NCI-H1417 treated with DMSO at 0.1 percent for 48 hours (cell line): ENCODE results near the gene TLX1.

ENCODE experiments used
- DNase-seq: peaks from one replicate; lab custom pipeline; 2025; lab: John Stamatoyannopoulos, UW

The TLX1 gene

DNA sequence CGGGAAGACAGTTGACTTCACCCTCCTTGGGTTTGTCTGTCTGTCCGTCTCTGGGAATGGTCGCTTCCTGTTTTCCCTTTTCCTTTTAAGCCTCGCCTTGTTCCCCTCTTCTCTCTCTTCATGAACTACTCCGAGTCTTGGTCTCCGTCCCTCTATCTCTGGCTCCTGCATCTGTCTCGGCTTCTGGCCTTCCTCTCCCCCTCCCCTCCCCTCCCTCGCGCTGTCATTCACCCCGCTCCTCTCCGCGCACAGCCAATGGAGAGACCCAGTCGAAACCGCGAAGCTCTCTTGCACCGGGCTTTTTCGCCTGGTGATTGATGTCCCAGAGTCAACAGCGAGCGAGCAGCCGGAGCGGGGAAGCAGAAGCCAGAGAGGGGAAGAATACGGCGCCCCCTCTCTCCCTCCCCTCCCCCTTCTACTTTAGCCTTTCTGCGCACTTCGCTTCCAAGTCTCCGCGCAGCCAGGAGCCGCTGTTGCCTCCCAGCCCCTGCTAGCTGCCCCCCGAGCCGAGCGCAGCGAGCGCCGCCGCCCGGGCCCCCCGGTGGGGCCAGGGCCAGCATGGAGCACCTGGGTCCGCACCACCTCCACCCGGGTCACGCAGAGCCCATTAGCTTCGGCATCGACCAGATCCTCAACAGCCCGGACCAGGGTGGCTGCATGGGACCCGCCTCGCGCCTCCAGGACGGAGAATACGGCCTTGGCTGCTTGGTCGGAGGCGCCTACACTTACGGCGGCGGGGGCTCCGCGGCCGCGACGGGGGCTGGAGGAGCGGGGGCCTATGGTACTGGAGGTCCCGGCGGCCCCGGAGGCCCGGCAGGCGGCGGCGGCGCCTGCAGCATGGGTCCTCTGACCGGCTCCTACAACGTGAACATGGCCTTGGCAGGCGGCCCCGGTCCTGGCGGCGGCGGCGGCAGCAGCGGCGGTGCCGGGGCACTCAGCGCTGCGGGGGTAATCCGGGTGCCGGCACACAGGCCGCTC is at the start of gene TLX1:
Gene TLX1 (plus strand): TSS at position 317 of the 978 bp plus-strand sequence. CDS start 242 bp downstream, at position 559.
- no peak for DNase-seq

DNA sequence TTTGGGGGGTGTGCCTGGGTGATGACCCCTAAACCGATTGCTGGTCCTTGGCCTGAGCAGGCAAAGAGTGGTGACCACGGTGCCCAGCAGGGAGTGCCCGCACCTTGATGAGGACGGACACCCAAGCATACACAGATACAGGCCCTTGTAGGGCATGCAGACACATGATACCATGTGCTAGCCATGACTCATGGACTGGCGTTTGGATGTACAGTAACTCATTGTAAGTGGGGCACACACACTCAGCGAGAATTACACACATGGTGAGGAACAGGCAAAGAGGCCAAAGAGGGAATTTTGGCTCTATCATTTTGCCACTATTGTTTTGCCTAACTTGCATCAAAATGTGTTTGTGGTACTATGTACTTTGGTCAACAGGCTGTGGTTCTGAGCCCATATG is 45.3 kb upstream of the TLX1 start:
- DNase-seq: no peak

DNA sequence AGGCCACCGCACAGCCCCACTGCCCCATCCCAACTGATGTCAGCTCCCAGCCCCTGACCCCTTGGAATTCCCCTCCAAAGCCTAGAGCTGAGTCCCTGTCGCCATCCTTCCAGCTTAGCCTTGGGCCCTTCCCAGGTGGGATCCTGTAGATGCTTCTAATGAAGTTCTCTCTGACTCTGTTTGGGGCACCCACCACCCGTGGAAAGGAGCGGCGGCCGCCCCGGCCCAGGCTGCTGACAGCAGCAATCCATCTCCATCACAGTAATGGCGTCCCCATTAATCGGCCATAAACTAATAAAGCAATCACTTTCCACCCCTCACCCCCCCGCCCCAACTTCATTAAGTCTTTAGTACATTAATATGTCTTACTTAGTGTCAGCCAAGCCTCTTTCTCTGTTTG is 43.7 kb upstream of the TLX1 start:
- no peak for DNase-seq

DNA sequence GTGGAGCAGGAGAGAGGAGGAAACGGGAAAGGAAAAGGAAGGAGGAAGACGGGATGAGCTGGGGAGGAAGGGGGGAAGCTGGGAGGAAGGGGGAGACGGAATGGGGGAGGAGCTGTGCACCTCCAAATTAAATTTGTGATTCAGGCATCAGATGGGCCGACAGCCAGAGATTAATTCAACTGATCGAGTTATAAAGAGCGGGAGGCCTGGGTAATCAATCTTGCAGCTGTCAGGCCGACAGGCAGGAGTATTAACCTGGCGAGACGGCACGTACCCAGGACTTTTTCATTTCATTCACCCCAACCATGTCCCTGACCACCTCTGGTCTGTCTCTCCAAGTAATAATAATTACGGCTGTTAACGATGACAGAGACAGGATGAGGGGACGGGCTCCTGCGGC is 43.1 kb upstream of the TLX1 start:
- no peak for DNase-seq

DNA sequence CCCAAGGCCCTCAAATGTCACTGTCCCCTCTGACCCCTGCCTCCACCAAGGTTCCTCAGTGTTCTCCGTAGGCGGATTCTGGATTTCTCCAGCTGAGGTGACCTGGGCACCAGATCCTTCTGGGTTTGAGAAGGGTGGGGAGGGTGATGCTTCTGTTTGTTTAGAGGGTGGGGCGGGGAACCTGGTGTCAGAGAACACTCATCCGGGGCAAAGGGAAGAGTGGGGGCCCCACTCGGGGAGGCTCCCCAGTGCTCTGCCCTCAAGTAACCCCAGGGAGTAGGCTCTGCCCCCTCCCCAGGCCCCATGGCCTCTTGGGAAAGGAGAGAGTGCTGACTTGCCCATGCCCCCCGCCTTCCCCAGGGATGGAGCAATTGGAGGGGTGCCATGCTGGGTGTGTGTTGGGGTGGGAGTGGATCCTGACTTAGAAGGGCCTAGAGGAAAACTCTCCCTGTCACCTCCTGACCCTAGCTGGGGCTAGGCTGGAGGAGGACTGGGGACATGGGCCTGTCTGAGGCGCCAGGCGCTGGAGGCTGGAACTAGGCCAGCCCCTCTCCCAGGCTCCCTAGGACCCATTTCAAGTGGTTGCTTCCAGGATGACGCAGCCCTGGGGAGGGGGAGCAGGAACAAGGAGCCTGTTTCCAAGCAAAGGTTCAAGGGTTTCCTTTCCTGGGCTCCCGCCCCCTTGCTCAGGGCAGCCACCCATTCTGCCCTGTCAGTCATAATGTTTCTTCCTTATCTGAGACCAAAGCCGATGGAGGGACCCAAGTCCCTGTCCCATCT is 41.4 kb upstream of the TLX1 start:
- no peak for DNase-seq

DNA sequence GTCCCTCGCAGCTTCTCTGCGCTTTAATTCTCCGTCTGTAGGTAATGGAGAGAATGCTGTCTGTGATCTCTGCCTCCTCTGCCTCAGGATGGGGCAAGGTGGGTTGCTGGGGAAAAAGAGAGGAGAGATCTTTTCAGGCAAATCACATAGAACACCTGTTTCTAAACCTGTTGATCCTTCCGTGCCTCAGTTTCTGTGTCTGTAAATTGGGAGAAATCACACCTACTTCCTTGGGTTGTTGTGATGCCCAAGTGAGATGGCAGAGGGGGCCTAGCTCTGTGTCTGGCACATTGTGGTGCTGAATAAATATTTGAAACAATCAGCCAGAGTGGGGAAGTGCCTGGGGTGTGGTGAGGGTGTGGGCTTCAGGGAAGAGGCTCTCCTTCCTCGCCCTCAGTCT is 40.5 kb upstream of the TLX1 start:
- no peak for DNase-seq

DNA sequence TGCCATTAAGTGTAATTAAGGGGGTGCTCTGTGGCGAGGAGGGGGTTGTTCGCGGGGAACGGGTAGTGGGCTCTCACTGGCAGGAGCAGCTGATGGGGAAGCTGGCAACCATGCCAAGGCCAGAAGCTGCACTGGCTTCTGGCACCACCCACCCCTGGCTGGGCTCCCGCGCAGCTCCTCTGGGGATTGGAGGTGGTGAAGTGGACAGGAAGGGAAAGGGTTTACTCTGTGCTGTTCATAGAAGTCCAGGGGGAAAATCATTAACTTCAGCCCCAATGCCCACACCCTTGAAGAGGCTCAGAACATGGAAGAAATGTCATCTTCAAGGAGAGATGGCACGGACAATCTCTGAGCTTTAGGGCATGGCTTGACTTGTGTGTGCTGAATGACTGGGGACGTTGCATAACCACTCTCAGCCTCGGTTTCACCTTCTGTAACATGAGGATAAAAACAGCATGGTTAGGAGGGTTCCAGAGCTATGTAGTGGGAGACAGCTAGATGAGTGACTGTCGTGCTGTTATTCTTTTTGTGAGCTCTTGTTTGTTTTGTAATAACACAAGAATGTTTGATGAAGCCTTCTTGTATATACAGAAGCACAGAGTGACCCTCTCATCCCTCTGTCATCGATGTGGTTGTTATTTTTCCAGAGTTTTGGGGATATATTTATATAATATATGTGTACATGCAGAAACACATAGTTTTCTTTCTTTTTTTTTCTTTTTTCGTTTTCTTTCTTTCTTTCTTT is 39.4 kb upstream of the TLX1 start:
- DNase-seq: no peak

DNA sequence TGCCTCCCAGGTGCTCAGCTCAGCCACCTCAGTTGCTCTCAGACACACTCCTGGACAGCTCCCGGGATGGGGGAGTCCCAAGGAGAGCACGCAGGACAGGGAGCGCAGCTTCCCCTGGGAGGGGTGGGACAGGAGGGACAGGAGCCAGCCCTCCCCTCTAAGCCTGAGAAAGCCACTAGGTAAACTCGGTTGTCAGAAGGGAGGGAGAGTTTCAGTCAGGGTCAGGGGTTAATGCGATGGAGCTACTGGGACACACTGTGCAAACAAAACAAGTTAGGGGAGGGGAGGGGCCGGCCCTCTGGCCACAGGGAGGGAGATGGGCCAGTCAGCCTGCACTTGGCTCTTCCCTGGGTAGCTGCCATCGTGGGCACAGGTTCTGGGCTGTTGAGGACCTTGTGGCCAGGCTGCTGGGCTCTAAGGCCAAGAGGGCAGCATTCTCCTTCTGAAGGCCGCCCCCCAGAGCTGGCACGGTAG is 38.2 kb upstream of the TLX1 start:
- no peak for DNase-seq

DNA sequence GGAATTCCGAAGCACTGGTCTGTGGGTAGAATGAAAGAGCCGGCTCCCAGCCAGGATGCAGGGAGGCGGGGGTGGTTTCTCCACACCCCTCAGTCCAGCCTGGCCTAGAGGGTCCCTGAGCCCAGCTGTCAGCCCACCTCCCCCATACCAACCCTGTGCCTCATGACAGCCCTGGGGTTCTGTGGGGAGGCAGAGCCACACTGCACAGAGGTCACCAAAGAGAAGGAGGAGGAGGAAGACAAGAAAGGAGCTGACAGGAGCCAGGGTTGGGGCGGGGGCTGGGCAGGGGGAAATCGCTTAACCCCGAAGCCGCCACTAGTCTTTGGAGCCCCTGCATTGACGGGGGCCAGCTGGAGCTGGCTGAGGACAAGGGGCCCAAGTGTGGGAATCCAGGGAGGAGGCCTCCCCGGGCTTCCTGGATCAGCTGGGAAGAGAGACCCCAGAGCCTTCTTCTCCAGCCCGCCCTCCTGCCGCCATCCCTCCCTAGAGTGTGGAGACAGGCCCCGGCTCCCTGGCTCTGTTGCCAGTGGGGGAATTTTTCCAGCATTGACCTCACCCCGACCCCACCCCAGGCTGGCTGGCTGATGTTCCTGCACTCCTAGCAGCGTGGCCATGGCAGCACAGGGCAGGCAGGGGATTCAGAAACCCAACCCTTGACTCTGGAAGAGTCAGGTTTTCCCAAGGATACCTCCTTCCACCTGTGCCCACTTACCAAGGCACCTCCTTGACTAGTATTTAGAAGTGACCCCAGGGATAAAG is 36.8 kb upstream of the TLX1 start:
- no peak for DNase-seq

DNA sequence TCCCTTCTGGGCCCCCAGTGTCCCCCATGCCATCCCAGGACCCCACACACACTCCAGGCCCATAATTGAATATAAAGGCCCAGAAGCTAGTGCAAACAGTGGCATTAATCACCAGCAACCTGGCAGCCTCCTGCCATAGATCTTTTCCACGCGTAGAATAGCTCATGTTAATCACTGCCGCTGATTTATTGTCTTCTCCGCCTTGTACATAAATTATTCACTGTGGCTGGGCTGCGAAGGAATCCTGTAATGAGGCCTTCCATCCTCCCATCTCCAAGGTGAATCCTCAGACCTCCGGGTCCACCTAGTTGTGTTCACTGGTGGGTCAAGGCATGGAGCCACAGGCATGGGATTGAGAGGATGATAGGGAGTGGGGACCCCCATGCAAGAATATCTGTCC is 36.1 kb upstream of the TLX1 start:
- no peak for DNase-seq

DNA sequence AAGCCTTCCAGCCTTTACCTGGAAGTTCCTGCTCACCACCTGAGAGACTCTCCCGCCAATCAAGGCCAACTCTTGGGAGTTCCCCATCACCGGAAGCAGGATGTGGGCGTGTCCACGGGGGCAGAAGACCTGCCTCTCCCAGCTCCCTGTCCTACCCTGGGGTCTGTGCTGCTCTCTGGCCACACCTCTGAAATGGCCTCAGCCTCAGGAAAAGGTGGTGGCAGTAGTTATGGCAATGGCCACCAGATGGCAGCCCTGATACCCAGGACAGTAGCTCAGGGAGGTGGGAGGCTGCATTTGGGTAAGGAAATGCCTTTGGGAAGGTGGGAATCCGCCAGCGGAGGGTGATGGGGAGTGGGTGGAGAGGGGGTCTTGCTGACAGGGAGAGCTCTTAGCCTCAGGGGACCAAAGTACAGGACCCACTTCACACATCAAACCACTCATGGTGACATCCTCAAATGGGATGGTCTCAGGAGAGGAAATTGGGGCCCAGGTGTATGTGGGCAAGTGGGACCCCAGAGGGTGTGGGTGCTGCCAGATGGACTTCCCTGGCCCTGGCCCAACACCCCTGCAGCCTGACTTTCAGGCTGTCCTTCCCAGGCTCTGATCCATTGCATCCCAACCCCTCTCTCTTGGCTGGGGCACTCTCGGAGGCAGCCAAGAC is 35.4 kb upstream of the TLX1 start:
- no peak for DNase-seq

DNA sequence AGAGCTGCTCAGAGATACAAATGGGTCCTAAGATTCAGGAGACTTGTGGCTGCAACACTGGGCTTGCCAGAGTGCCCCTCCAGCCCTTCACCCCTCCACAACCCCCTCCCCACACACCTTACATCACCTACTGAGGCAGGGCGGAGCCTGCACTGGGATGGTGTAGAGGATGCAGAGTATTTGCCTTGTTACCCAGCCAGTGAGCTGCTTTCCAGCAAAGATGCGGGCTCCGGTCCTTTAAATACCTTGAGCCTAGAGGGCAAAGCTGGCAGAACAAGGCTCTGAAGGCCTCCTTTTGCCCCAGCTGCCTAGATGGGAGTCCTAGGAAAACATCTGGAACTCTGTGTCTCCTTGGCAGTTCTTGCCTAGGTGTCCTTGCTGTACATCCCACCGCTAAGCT is 34.7 kb upstream of the TLX1 start:
- no peak for DNase-seq

DNA sequence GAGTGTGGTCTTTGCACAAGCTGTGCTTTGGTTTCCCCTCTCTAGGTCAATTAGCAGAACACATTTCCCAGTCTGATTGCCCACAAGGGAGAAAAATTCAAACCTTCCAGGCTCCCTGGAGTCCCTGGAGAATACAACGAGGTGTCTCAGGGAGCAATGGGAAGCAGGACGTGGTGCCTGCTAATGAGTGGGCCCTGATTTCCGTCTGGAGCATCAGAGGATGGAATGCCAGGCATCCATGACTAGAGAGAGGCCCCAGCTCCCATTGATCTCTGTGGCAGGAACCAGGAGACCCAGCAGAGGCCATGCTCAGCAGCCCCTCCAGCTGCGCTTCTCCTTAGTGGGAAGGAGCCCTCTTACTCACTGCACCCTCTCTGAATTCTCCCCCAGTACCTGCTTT is 33.2 kb upstream of the TLX1 start:
- no peak for DNase-seq

DNA sequence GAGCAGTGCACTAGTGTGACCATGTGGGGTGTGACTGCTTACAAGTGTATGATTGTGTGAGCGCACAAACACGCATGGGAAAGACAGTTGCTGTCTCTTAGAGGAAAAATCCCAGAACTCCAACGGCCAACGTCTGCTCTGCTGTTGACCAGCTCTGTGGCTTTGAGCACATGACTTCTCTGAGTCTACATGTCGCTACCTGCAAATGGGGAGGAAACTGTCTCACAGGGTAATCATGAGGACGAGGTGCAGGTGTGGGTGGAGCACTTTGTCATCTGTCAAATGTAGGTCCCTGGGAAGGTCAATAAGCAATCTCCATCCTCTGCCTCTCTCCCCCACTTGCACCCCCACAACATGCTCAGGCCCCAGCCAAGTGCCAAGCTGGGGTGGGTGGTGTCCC is 31.2 kb upstream of the TLX1 start:
- no peak for DNase-seq

DNA sequence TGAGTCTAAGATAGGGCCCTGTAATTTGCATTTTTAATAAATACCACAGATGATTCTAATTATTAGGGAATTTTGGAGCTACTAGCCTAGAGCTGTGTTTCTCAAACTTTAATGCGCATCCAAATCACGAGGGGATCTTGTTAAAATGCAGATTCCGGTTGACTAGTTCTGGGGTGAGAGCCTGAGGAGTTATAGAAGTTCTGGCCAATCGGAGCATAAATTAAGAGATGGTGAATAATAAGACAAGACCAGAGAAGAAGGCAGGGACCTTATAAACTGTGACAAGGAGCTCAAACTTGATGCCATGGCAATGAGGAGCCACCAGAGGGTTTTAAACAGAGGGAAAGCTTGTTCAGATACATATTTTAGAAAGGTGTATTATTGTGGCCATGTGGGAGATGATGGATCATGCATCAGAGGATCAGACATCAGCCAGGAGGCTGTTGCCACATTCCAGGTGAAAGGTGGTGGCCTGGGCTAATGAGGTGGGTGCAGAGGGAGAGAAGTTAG is 29.7 kb upstream of the TLX1 start:
- no peak for DNase-seq

DNA sequence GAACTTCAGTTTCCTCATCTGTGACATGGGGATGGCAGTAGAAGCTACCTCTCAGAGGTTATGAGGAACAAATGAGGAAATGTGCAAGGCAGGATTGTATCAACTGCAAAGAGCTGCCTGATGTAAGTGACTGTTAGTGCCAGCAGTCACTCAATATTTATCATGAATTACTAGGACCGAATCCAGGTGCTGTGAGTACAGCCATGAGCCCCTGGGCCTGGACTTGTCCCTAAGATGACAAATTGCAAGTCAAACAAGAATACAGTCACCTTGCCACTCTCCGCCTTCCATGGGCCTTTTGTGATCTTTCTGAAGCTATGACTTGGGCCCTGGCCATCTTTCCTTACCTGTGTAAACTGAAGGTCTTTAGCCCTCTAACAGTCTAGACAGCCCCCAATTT is 27.7 kb upstream of the TLX1 start:
- no peak for DNase-seq

DNA sequence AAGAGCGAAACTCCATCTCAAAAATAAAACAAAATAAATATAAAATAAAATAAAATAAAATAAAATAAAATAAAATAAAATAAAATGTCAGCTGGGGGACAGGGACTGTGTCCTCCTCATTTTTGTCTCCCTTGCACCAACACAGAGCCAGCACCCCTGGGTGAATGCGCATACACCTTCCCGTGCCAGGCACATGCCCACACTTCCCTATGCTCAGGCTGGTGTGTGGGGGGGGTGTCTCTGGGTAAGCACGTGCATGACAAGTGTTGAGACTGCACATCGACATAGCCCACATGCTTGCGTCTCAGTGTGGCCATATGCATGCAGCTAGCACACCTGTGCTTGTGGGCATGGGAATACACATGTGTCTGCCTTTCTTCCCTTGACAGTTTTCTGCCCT is 24.7 kb upstream of the TLX1 start:
- DNase-seq: no peak

DNA sequence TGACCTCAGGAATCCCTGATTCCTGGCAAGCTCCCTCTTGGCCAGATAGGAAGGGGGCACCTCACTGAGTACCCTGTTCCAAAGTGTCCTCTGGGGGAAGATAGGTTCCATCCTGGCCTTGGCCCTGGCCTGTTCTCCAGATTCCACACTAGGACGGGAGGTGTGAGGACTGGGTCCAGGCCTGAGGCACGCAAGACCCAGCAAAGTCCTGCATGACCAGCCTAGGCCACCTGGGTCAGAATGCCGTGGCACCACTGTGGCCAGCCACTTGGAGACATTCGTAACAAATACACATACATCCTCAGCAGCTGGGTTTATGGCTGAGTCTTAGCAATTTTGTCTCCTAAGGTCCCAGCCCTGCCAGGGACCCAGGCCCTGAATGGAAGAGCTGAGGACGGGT is 23.3 kb upstream of the TLX1 start:
- DNase-seq: no peak

DNA sequence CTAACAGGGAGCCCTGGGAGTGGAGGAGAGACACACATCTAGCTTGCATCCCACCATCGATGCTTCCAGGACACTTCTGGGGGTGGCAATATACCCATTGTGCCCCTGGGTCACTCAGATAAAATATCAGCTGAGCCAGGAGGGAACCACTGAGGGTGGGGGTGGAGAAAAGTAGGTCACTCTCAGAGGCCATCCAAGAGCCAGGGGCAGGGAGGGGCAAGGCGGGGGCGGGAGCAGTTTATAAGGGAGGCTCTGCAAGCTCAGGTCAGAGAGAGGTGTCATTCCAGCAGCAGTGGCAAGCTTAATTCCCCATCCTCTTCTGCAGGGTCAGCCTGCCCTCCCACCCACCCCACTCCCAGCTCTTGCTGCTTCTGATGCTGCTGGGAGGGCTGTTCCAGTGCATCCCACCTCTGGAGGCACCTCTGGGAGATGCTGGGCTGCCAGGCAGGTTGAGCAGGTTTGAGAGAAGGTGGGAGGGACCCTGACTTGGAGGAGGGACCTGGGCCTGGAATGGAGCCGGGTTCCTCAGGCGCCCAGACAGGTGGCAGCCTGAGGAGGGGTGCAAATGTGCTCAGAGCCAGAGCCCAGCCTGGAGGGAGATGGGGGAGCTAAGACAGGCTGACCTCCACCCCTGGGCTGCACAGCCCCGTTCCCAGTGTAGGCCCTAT is 20.1 kb upstream of the TLX1 start:
- DNase-seq: no peak

DNA sequence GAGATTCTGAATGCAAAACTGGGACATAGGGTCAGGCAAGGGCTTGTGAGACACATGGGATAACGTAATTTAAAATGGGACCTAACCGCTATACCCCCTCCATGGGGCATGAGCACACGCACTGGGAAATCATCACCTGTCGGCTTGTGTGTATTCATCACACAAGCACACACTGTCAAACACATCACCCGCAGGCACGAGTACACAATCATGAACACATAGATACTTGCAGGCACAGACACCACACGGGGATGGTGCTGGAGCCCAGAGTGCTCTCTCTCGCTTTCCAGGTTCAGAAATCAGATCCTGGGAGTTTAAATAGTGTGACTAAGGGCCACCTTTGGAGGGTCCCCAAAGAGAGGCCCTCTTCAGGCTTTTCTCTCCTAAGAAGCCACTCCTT is 19.6 kb upstream of the TLX1 start:
- DNase-seq: no peak
